H7 (cell line): Measurements from ENCODE around the gene ANKRD2. TPM values are rescaled to one million over a fixed set of nuclear protein-coding genes. Genes with fewer than 3 reads are reported as not detected.
"Not testable (repeated sequence)": the region's sequence is repeated elsewhere in the genome, so short reads cannot be mapped to it uniquely, and the experiment has no call there.

Experiments
- DNase-seq: peaks from one replicate; pipeline ENCODE4 v3.0.0; 2012
- H3K27me3 ChIP-seq: 2 replicates; pipeline ENCODE4 v1.6.0; 2011; ENCODE audit warnings: mild to moderate bottlenecking, low read length; ENCODE audit not compliant: control insufficient read depth, insufficient read depth
- H3K36me3 ChIP-seq: replicated peaks from 2 replicates; pipeline ENCODE4 v1.5.1; 2011; ENCODE audit warnings: low read length; ENCODE audit not compliant: control insufficient read depth, insufficient read depth
- H3K4me3 ChIP-seq: 2 replicates; pipeline ENCODE4 v1.5.1; 2011; ENCODE audit warnings: low read depth, mild to moderate bottlenecking, control low read depth, low read length, moderate library complexity; ENCODE audit not compliant: insufficient read depth
- total RNA-seq: library from RNA; depleted of rRNA; stranded (reverse); fragments of >200 nt; shearing (Covaris generic); gene quantifications from 2 replicates; pipeline ENCODE4 v1.2.3, GENCODE V29; 2014; rRNA removed

The ANKRD2 gene
- not detected in 2 replicates for total RNA-seq

DNA sequence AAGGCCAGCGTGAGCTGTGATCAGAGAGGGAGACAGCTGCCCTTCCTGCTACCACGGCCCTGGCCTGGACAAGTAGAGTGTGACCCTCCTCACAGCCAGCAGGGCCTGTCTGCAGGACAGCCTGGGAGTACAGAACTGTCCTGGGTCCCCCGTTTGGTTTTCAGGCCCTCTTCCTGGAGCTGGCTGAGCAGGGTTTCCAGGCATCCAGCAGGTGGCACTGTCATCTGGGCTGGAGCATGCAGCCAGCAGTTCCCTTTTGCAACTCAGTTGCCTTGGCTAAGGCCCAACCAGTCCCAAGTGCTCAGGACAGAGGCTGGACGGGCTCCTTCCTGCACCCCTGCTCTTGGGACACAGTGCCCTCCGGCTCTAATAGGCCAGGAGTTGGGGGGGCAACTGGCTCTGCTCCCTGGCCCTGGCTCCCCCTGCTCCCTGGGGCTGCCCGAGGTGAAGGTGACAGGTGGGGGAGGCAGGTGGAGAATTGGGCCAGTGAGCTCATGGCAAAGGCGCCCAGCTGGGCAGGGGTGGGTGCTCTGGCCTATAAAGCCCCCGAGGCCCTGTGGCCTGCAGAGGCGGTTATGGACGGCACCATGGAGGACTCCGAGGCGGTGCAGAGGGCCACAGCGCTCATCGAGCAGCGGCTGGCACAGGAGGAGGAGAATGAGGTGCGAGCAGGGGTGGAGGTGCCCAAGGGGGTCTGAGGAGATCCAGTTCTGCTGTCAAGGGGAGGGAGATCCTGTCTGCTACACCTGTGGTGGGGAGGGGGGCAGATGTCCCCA is at the start of gene ANKRD2:
TSS of gene ANKRD2 (plus strand) at position 566 of the 776 bp plus-strand sequence. CDS start at position 576, 10 bp downstream.
- Histone ChIP-seq H3K4me3 (no peak within 1 kb of the TSS), H3K36me3 (peaks cover 2% of the 10 kb centered on the region), H3K27me3 (no peaks in the 10 kb centered on the region)
- DNase-seq = peak; percentile 93

- H3K4me3 ChIP-seq = no peak overlapping the region
- DNase-seq = no peak
- no peaks in the 10 kb centered on the region for H3K36me3 ChIP-seq
- H3K27me3 ChIP-seq = no peaks in the 10 kb centered on the region
Measured at GRCh38 chr10:97522937-97523336, 49.6 kb upstream of the ANKRD2 start.

DNA sequence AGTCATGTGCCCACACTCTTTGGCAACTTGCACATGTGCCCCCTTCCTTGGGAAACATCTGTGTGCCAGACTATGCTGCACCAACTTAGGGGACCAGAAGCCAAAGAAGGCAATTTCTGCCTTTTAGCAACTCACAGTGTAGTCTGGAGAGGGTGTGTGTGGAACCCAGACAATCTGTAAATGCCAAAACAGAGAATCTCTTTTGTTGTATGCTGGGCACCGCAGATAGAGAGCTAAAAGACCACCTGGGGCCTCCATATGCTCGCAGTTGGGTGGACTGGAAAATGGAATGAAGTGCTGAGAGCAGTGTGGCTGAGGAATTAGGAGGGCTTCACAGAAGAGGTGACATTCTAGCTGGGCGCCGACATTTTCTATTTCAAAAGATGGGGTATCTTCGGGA is 47.5 kb upstream of the ANKRD2 start:
- no peak overlapping the region for H3K4me3 ChIP-seq

DNA sequence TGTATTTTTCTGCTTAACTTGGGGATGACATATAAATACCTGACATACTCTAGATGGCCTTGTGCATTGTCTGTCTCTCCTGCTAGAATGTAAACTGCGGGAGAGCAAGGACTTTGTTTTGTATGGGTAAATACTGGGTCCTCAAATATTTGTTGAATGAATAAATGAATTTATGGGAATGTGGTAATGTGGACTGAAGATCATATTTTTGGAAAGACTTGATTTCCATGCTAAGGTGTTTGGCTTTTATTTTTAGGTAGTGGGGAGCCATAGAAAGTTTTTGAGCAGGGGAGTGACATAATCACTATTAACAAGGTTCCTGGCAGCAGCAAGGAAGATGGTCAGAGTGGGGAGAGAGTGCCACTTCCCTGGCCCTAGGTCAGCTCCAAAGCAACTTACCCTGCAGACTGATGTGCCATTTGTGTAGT is 46.9 kb upstream of the ANKRD2 start:
- H3K4me3 ChIP-seq = no peak overlapping the region
- no peaks in the 10 kb centered on the region for H3K36me3 ChIP-seq
- no peak for DNase-seq
- no peaks in the 10 kb centered on the region for H3K27me3 ChIP-seq

More for the DNA sequence above, 47.5 kb upstream of the ANKRD2 start:
- no peak for DNase-seq
- Histone ChIP-seq H3K27me3 (no peaks in the 10 kb centered on the region), H3K36me3 (no peaks in the 10 kb centered on the region)

DNA sequence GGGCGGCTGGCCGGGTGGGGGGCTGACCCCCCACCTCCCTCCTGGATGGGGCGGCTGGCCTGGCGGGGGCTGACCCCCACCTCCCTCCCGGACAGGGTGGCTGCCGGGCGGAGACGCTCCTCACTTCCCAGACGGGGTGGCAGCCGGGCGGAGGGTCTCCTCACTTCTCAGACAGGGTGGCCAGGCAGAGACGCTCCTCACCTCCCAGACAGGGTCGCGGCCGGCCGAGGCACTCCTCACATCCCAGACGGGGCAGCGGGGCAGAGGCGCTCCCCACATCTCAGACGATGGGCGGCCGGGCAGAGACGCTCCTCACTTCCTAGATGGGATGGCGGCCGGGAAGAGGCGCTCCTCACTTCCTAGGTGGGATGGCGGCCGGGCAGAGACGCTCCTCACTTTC is 43.7 kb upstream of the ANKRD2 start:
- not testable (repeated sequence) for DNase-seq, H3K36me3 ChIP-seq, H3K27me3 ChIP-seq, H3K4me3 ChIP-seq

GRCh38 chr10:97529685-97530465 is 42.7 kb upstream of the ANKRD2 start:
- no peaks in the 10 kb centered on the region for H3K27me3 ChIP-seq
- DNase-seq = no peak
- H3K36me3 ChIP-seq = no peaks in the 10 kb centered on the region
- no peak overlapping the region for H3K4me3 ChIP-seq

GRCh38 chr10:97531401-97531986 is 41.1 kb upstream of the ANKRD2 start:
- DNase-seq = peak; percentile 68

DNA sequence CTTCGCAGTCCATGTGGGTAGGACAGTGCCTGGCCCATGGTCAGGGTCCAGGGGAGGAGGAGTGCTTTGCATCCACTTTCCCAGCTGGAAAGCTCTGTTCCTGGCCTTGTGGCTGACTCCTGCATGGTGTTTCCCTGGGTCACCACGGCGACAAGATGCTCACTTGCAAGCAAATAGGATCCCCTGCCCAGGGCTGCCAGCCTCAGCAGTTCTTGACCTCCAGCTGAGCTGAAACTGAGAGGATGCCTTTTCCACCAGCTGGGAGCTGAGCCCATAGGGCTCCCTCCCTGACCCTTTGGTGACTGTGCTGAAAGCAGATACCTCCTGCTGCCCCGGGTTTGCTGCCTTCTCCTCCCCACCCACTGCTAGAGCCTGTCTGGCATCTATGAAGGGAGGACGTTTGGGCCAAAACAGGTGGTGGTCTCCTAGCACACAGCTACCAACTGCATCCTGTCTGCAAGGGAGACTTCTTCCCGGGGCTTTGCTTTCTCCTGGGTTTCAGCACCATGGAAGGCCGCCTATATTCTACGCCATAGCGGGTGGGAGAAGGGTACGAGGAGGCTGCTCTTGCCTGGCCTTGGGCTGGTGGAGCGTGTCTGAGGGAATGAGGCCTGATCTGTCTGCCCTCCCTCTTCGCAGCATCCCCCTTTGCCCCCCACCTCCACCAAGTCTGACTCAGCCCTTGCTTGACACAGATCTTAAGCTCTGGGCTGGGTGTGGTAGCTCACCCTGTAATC is 39.5 kb upstream of the ANKRD2 start:
- peak; percentile 82 for DNase-seq

More at GRCh38 chr10:97531401-97531986, 41.1 kb upstream of the ANKRD2 start:
- no peaks in the 10 kb centered on the region for H3K27me3 ChIP-seq
- H3K36me3 ChIP-seq = no peaks in the 10 kb centered on the region
- no peak overlapping the region for H3K4me3 ChIP-seq

DNA sequence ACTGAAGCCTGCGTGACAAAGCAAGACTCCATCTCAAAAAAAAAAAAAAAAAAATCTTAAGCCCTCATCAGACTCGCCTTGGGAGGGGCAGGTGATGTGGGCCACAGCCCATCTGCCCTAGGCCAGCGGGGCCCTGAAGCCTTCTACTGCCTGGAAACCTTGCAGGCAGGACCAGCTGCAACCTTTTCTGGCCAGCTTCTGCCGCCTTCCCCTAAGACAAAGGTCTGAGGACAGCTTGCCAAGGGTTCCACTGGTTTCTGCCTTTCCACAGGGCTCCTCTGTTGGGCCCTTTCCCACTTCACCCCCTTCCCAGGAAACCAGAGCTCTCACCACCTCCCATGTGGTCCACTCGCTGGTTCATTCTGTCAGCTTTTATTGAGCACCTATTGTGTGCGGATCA is 38.7 kb upstream of the ANKRD2 start:
- Histone ChIP-seq H3K27me3 (no peaks in the 10 kb centered on the region), H3K36me3 (no peaks in the 10 kb centered on the region), H3K4me3 (no peak overlapping the region)
- no peak for DNase-seq

More for the DNA sequence above, 39.5 kb upstream of the ANKRD2 start:
- Histone ChIP-seq H3K36me3 (no peaks in the 10 kb centered on the region), H3K4me3 (no peak overlapping the region), H3K27me3 (no peaks in the 10 kb centered on the region)

- no peak overlapping the region for H3K4me3 ChIP-seq
- peak; percentile 91 for DNase-seq
- no peaks in the 10 kb centered on the region for H3K36me3 ChIP-seq
- no peaks in the 10 kb centered on the region for H3K27me3 ChIP-seq
Measured at GRCh38 chr10:97534746-97535367, 37.7 kb upstream of the ANKRD2 start.

DNA sequence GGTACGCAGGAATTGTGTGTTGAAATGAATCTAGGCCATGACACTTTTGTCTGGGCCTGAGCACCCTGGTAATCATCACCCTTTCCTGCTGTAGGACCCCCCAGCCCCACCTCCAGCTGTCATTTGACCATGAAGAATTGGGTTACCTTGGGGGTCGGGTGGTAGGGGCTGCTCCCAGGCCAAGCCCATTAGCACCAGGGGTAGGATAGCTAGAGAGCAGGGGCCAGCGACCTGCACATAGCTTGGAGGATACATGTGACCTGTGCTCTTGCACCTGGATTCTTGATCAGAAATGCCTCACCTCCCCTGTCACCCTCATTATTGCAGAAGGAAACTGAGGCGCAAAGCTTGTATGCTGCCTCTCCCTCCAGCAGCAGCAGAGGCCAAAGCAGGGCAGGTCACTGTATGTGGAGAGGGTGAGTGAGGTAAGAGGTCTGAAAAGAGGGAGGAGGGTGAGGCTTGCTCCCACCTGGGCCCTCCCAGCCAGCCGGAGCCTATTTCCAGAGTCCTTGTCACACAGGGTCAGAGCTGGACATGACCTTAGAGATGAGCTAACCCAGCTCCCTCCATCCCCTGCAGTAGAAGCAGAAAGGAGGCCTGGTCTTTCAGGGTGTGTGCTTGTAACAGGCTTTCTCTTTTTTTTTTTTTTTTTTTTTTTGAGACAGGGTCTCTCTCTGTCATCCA is 35.3 kb upstream of the ANKRD2 start:
- no peaks in the 10 kb centered on the region for H3K36me3 ChIP-seq
- DNase-seq = no peak
- no peak overlapping the region for H3K4me3 ChIP-seq
- H3K27me3 ChIP-seq = no peaks in the 10 kb centered on the region

- Histone ChIP-seq H3K27me3 (no peaks in the 10 kb centered on the region), H3K36me3 (no peaks in the 10 kb centered on the region), H3K4me3 (no peak overlapping the region)
- no peak for DNase-seq
Measured at GRCh38 chr10:97538411-97538810, 34.2 kb upstream of the ANKRD2 start.

- no peak overlapping the region for H3K4me3 ChIP-seq
- DNase-seq = no peak
- H3K27me3 ChIP-seq = no peaks in the 10 kb centered on the region
- H3K36me3 ChIP-seq = no peaks in the 10 kb centered on the region
Measured at GRCh38 chr10:97538839-97539238, 33.7 kb upstream of the ANKRD2 start.
